K562 (cell line): Measurements from ENCODE around the gene SLC18A3.

Experiments used
- JUNB ChIP-seq: fragments of 450-650 bp; formaldehyde crosslinking; conservative IDR thresholded peaks from 2 replicates; pipeline ENCODE4 v1.4.0; 2020; ENCODE audit warnings: mild to moderate bottlenecking
- NONO ChIP-seq, 2 experiments: fragments of 200-400 bp in 1 of 2; fragments of 450-650 bp in 1 of 2; formaldehyde crosslinking in 1 of 2; IDR thresholded peaks; 2 replicates each; pipeline ENCODE4 v1.6.1; 2017; ENCODE audit warnings: low read depth in 2 of 2, mild to moderate bottlenecking in 2 of 2, moderate library complexity in 2 of 2, low read length in 1 of 2
- POLR2A ChIP-seq: fragments of 450-650 bp; conservative IDR thresholded peaks from 2 replicates; pipeline ENCODE4 v1.6.1; 2016
- TCF7L2 ChIP-seq: fragments of 150-350 bp; IDR thresholded peaks from 2 replicates; pipeline ENCODE4 v1.6.1; 2016; ENCODE audit warnings: low read depth, mild to moderate bottlenecking, low read length, moderate library complexity
- TF ChIP-seq, protein P1 (sequence below), 3 experiments: IDR thresholded peaks in 2 of 3; conservative IDR thresholded peaks in 1 of 3; 2 replicates each; pipeline ENCODE4 v1.5.1; 2011 to 2012; ENCODE audit warnings: low read length in 3 of 3, mild to moderate bottlenecking in 3 of 3, control low read depth in 2 of 3, improper control_type of control experiment in 1 of 3, inconsistent platforms in 1 of 3, low read depth in 1 of 3, mixed read lengths in 1 of 3, moderate library complexity in 1 of 3; ENCODE audit not compliant: insufficient read depth in 2 of 3
- TF ChIP-seq, protein P2 (sequence below): sonication (generic); formaldehyde crosslinking; IDR thresholded peaks from 2 replicates; pipeline ENCODE4 v1.8.0; 2022; ENCODE audit warnings: missing genetic modification reagents, mild to moderate bottlenecking, borderline replicate concordance

DNA sequence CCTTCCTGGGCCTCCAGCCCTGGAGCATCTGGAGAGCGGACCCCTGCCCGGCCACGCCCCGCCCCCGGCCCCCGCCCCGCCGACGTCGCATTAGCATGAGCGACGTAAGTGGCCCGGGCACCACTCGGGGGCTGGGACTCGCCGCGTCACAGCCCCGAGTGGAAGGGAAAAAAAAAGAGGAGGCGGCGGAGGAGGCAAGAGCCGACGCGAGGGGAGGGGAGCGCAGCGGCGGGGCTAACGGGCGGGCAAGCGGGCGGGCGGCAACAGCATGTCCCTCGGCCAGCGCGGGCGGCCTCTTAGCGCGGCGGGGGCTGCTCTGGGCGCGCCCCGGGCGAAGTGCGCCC lies at the start of gene SLC18A3:
- no peak for TF ChIP-seq NONO (IDR thresholded peaks at IDR 0.05; ENCODE audit: low read depth in 2 of 2, low read length in 1 of 2)
- TF ChIP-seq JUNB (CRISPR knock-in tag), result no peak
- TF ChIP-seq, protein P1, sequence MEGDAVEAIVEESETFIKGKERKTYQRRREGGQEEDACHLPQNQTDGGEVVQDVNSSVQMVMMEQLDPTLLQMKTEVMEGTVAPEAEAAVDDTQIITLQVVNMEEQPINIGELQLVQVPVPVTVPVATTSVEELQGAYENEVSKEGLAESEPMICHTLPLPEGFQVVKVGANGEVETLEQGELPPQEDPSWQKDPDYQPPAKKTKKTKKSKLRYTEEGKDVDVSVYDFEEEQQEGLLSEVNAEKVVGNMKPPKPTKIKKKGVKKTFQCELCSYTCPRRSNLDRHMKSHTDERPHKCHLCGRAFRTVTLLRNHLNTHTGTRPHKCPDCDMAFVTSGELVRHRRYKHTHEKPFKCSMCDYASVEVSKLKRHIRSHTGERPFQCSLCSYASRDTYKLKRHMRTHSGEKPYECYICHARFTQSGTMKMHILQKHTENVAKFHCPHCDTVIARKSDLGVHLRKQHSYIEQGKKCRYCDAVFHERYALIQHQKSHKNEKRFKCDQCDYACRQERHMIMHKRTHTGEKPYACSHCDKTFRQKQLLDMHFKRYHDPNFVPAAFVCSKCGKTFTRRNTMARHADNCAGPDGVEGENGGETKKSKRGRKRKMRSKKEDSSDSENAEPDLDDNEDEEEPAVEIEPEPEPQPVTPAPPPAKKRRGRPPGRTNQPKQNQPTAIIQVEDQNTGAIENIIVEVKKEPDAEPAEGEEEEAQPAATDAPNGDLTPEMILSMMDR (IDR thresholded peaks at IDR 0.05 in 2 of 3, conservative IDR thresholded peaks at IDR 0.05 in 1 of 3; ENCODE audit: insufficient read depth in 2 of 3, low read depth in 1 of 3, low read length in 3 of 3), result no peak
- TF ChIP-seq TCF7L2, result no peak
- no peak for TF ChIP-seq POLR2A
- TF ChIP-seq, protein P2, sequence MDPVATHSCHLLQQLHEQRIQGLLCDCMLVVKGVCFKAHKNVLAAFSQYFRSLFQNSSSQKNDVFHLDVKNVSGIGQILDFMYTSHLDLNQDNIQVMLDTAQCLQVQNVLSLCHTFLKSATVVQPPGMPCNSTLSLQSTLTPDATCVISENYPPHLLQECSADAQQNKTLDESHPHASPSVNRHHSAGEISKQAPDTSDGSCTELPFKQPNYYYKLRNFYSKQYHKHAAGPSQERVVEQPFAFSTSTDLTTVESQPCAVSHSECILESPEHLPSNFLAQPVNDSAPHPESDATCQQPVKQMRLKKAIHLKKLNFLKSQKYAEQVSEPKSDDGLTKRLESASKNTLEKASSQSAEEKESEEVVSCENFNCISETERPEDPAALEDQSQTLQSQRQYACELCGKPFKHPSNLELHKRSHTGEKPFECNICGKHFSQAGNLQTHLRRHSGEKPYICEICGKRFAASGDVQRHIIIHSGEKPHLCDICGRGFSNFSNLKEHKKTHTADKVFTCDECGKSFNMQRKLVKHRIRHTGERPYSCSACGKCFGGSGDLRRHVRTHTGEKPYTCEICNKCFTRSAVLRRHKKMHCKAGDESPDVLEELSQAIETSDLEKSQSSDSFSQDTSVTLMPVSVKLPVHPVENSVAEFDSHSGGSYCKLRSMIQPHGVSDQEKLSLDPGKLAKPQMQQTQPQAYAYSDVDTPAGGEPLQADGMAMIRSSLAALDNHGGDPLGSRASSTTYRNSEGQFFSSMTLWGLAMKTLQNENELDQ (CRISPR knock-in tag), result no peak
